HL-60 (cell line): ENCODE data around the gene AGBL4.

Experiments
- DNase-seq, 2 experiments: peaks; one replicate each; pipeline ENCODE4 v3.0.0-alpha.2; 2010 to 2020; ENCODE audit warnings: low read depth in 1 of 2, low spot score in 1 of 2
- H3K27ac ChIP-seq: fragments of 250-450 bp; sonication (Bioruptor Pico); replicated peaks from 2 replicates; pipeline ENCODE4 v1.5.1; 2020; ENCODE audit warnings: mild to moderate bottlenecking, moderate library complexity
- H3K27me3 ChIP-seq: fragments of 250-450 bp; sonication (Bioruptor Pico); 2 replicates; pipeline ENCODE4 v1.5.1; 2021; ENCODE audit warnings: mild to moderate bottlenecking, moderate library complexity; ENCODE audit not compliant: insufficient read depth, poor library complexity, severe bottlenecking
- H3K4me3 ChIP-seq: replicated peaks from 2 replicates; pipeline ENCODE4 v1.5.1; 2011; ENCODE audit warnings: mild to moderate bottlenecking, control low read depth, low read length; ENCODE audit not compliant: insufficient read depth
- CTCF ChIP-seq: IDR thresholded peaks from one replicate; pipeline ENCODE4 v1.5.1; 2011; ENCODE audit warnings: low read length, control low read depth, inconsistent platforms; ENCODE audit not compliant: insufficient read depth
- GABPA ChIP-seq: IDR thresholded peaks from 2 replicates; pipeline ENCODE4 v1.6.1; 2012; ENCODE audit warnings: low read depth
- POLR2AphosphoS5 ChIP-seq: IDR thresholded peaks from 2 replicates; pipeline ENCODE4 v1.6.1; 2012; ENCODE audit warnings: low read depth
- REST ChIP-seq: IDR thresholded peaks from 2 replicates; pipeline ENCODE4 v1.6.1; 2012; ENCODE audit warnings: low read depth; ENCODE audit not compliant: insufficient replicate concordance
- SPI1 ChIP-seq: IDR thresholded peaks from 2 replicates; pipeline ENCODE4 v1.6.1; 2012; ENCODE audit warnings: low read depth, mild to moderate bottlenecking, borderline replicate concordance

Gene AGBL4

GRCh38 chr1:49102752-49103151, 921.0 kb downstream of the AGBL4 start:
- no peak for DNase-seq
- Histone ChIP-seq H3K27ac (no peak overlapping the region), H3K4me3 (no peak overlapping the region), H3K27me3 (no peaks in the 10 kb centered on the region)
- TF ChIP-seq SPI1 (no peak), REST (no peak), GABPA (no peak), CTCF (no peak), POLR2AphosphoS5 (no peak)

GRCh38 chr1:49098866-49099265, 924.9 kb downstream of the AGBL4 start:
- Histone ChIP-seq H3K4me3 (no peak overlapping the region), H3K27me3 (no peaks in the 10 kb centered on the region), H3K27ac (no peak overlapping the region)
- DNase-seq, result no peak
- no peak for TF ChIP-seq POLR2AphosphoS5
- TF ChIP-seq CTCF, result no peak
- no peak for TF ChIP-seq REST
- no peak for TF ChIP-seq SPI1
- TF ChIP-seq GABPA, result no peak

GRCh38 chr1:49086327-49086726, 937.4 kb downstream of the AGBL4 start:
- no peak for DNase-seq
- no peak overlapping the region for H3K27ac ChIP-seq
- no peaks in the 10 kb centered on the region for H3K27me3 ChIP-seq
- no peak for TF ChIP-seq REST
- TF ChIP-seq SPI1, result no peak
- TF ChIP-seq POLR2AphosphoS5, result no peak
- TF ChIP-seq CTCF, result no peak
- TF ChIP-seq GABPA, result no peak
- no peak overlapping the region for H3K4me3 ChIP-seq
